HCEC 1CT (cell line): ENCODE data around the gene CDV3.

ENCODE experiments used
- DNase-seq: peaks from one replicate; pipeline ENCODE4 v3.0.0-alpha.2; 2017

CDV3 gene

DNA sequence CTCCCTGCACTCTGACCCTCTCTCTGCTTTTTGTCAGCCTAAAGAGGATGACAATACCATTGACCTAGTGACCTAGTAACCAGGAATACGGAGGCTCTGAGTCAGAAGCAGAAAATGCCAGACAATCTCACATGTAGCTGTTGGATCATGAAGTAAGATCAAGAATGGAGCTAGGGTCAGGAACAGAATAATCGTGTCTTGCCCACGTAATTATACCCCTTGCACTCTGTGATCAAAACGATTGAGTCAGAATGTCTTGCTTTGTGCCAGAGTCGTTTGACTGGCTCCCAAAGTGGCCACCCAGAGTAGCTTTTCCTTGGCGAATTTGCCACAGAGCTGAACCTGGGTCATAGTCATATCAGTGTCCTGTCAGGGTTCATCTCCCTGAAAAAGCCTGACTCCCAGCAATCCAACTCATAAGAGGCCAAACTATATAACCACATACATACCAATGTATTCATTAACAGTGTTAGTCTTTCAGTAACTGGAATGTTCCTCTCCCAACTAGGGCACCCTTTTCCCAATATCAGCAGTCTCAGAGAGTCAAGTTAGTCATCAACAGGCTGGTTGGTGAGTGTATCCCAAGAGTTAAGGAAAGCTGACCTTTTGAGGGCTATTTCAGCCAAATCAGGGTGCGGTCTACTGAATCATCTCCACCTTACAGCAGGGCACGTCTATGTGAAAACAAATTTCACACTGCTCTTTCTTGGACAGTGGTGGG, 5.0 kb upstream of the CDV3 start:
- DNase-seq: peak; percentile 99

- DNase-seq: peak; percentile 87
Measured at GRCh38 chr3:133570139-133570936, 3.1 kb upstream of the CDV3 start.

GRCh38 chr3:133570937-133571320, 2.6 kb upstream of the CDV3 start:
- DNase-seq: peak; percentile 30

- DNase-seq: peak; percentile 73
Measured at GRCh38 chr3:133572158-133573053, 1.1 kb upstream of the CDV3 start.

- DNase-seq: peak; percentile 100
Measured at GRCh38 chr3:133573054-133573628, 345 bp upstream of the CDV3 start.

DNA sequence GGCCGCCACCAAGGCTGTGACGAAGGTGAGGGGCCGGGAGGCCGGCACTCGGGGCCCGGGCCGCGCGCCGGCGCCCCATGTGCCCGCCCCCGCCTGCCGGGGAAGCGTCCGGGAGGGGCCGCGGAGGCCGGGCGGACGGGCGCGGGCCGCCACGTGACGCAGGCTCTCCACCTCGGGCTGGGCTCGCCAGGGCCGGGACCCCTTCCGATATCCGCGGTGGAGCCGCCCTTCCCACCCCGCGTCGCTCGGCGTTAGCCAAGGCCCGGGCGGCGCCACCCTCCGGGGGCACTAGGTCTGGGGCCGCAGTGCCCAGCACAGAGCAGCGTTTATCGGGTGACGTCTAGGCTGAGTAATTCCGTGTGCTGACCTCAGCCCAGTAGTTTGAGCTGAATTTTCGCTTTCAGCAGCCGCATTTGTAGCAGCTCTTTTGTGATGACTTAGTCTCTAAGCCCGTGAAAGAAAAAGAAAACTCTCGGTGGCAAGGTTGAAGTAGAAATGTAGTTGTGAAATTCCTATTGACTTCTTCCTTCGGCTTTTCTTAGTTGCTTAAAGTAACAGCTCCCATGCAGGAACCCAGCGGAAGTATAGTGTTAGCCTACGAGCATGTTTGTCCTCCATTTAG, 885 bp downstream of the CDV3 start:
- peak; percentile 71 for DNase-seq

DNA sequence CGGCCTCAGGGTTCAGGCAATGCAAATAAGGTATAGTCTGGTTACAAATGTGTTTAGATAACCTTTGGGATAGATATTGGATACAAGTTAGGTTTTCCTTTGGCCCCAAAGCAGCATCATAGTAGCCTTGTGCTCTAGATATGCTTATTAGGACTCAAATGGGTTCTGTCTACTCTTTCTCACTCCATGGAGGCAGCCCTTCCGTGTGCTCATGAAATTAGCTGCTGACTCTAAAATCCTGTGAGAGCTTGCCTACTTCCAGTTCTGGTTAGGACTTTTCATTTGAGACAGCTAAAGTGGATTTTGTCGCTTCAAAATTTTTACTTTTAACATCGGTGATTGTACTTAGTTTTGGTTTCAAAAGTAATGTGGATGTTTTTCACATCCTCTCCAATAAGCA, 1.6 kb downstream of the CDV3 start:
- no peak for DNase-seq

DNA sequence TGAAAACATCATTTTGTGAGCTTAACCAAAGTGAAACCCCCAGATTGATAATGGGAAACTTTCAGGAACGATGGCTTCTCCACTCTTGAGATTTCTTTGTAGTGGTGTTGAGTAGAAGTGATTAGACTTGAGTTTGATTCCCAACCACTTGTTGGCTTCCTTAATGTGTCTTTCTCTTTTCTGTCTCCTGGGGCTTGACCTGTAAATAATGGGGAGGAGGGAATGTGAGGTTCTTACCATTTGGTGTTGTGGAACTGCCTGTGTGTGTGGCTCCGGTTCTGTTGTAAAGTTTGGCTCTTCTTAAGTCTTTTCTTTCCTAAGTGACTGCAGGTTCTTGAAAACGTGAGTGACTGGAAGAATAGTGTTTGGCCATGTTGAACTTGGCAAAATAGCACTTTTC, 2.7 kb downstream of the CDV3 start:
- peak; percentile 18 for DNase-seq

DNA sequence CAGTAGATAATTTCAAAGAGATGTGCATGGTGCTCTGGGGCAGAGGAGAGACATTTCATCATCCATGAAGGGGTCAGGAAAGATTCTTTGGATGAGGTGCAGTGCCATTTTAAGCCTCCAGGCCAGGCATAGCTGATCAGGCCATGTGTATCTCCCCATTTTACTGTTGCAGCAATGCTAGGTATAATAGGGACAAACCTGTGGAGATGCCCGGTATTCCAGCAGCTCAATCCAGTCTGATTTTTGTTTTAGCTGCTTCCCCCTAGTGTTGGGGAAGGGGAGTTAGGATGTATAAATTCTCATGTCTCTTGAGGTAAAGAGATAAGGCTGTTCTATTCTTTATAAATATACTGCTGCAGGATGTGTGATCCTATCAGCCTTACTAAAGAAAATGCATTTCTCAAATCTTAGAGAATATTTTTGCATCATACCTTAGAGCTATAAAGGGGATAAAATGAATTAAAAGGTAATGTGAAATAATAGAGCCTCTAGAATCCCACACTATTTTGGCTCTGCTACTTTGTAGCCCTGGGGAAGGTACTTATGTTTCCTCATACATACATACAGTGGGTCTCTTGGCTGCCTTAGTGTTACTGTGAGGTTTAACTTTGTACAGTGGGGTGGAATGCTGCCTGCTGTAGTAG, 5.2 kb downstream of the CDV3 start:
- peak; percentile 61 for DNase-seq

DNA sequence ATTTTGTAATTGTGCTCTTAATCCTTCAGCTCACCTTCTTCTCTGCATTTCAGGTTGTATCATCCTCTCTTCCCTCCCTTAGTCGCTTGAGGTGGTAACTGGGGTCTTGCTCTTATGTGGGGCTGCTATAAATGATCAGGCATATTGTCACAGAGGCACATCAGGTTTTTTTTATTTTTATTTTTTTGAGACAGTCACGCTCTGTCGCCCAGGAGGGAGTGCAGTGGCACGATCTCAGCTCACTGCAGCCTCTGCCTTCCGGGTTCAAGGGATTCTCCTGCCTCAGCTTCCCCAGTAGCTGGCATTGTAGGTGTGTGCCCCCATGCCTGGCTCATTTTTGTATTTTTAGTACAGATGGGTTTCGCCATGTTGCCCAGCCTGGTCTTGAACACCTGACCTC, 9.9 kb downstream of the CDV3 start:
- DNase-seq: no peak

DNA sequence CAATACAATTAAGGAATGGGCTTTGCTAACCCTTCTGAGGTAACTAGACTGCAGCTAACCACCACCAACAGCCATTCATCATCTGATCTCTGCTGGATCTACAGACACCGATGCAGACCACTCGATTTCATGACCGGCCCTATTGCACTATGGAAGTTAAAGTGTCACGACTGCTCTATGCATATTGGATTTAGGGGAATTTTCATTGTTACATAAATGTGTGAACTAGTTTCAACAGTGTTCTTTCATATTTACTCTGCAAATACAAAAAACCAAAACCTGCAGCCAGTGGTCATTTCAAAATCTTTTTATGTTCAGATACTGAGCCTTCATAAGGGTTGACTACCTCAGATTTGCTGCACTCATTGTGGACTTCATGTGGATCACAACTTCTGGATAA, 14.5 kb downstream of the CDV3 start:
- no peak for DNase-seq

GRCh38 chr3:133588784-133589465, 15.4 kb downstream of the CDV3 start:
- no peak for DNase-seq

- no peak for DNase-seq
Measured at GRCh38 chr3:133589503-133589902, 16.0 kb downstream of the CDV3 start.

GRCh38 chr3:133591271-133591742, 17.8 kb downstream of the CDV3 start:
- DNase-seq: peak; percentile 76

DNA sequence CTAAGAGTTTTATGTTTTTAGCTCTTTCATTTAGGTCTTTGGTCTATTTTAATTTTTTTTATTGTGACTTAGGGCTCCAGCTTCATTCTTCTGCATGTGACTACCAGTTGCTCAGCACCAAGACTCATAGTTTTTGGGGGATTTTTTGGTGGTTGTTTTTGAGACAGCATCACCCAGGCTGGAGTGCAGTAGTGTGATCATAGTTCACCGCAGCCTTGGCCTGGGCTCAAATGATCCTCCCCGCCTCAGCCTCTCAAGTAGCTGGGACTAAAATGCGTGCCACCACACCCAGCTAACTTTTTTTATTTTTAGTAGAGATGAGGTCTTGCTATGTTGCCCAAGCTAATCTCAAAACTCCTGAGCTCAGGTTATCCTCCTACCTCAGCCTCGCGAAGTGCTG, 19.4 kb downstream of the CDV3 start:
- DNase-seq: no peak

DNA sequence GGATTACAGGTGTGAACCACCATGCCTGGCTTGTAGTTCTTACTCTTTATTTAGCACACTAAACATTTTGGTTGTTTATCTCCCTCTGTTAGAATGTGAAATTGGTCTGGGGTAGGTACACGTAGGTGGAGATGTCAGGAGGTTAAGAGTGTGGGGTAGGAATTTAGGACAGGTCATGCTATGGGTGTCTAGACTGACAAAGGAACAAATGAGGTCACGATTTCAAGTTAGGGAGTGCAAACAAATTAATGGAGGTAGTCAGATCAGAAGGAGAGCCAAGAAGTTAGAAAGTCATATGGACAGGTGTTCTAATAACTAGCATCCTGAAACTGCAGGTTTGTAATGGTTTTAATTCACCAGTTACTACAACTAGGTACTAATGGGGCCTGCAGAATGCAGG, 19.8 kb downstream of the CDV3 start:
- DNase-seq: no peak

DNA sequence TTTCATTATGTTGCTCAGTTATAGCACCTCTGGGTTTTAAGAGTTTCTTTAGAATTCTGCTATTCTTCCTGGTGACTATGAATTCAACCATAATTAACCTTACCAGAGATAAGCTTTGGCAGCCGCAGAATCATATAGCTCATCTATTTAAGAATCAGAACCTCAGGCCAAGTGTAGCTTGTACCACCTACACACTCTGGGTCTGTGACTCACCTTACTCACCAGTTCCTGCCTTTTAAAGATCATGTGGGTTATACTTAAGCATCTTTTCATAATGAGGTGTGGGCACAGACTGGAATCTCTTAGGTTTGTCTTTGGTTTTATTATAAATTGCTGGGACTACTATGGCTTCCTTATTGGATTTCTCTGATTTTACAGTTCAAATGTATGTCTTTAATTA, 21.9 kb downstream of the CDV3 start:
- DNase-seq: peak; percentile 21

- DNase-seq: no peak
Measured at GRCh38 chr3:133598405-133598804, 24.9 kb downstream of the CDV3 start.

DNA sequence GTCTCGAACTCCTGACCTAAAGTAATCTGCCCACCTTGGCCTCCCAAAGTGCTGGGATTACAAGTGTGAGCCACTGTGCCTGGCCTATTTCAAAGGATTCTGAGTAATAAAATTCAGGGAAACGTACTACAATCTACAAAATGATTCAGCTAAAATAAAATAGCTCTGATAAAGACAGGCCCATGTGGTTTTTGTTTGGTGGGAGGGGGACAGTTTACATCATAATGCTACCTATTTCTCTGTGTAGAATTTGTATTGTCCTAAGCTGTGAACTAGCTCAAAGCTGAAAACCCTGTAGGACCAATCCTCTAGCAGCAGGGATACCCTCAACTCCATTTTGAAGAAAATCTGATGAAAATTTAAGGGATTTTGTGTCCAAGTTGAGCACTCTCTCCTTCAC, 25.8 kb downstream of the CDV3 start:
- no peak for DNase-seq

- no peak for DNase-seq
Measured at GRCh38 chr3:133600572-133601081, 27.1 kb downstream of the CDV3 start.

- DNase-seq: no peak
Measured at GRCh38 chr3:133606342-133606741, 32.9 kb downstream of the CDV3 start.
